ENCODE data around the gene RBMS3.

The RBMS3 gene

GRCh38 chr3:29619676-29620075 lies 338.8 kb downstream of the RBMS3 start:
- no peak overlapping the region for H3K27ac Mint-ChIP-seq
- H3K27me3 Mint-ChIP-seq, result no peaks in the 10 kb centered on the region
- H3K9me3 Mint-ChIP-seq (ENCODE audit: low read depth), result no peaks in the 10 kb centered on the region
- no peaks in the 10 kb centered on the region for H3K36me3 Mint-ChIP-seq
- H3K4me1 Mint-ChIP-seq (ENCODE audit: low read depth), result no peaks in the 10 kb centered on the region
- no peak overlapping the region for H3K4me3 Mint-ChIP-seq

- H3K27me3 Mint-ChIP-seq, result peaks cover 2% of the 10 kb centered on the region
- no peaks in the 10 kb centered on the region for H3K4me1 Mint-ChIP-seq (ENCODE audit: low read depth)
- no peak overlapping the region for H3K4me3 Mint-ChIP-seq
- H3K27ac Mint-ChIP-seq, result no peak overlapping the region
- no peaks in the 10 kb centered on the region for H3K36me3 Mint-ChIP-seq
- H3K9me3 Mint-ChIP-seq (ENCODE audit: low read depth), result no peaks in the 10 kb centered on the region
These were observed 346.6 kb downstream of the RBMS3 start for GRCh38 chr3:29627136-29628117.

- Mint-ChIP-seq H3K36me3 (no peaks in the 10 kb centered on the region), H3K9me3 (ENCODE audit: low read depth) (no peaks in the 10 kb centered on the region), H3K27ac (no peak overlapping the region), H3K4me3 (no peak overlapping the region), H3K4me1 (ENCODE audit: low read depth) (no peaks in the 10 kb centered on the region), H3K27me3 (peaks cover 2% of the 10 kb centered on the region)
These were observed 347.9 kb downstream of the RBMS3 start for GRCh38 chr3:29628795-29629194.

- Mint-ChIP-seq H3K36me3 (no peaks in the 10 kb centered on the region), H3K9me3 (ENCODE audit: low read depth) (no peaks in the 10 kb centered on the region), H3K4me3 (no peak overlapping the region), H3K4me1 (ENCODE audit: low read depth) (no peaks in the 10 kb centered on the region), H3K27ac (no peak overlapping the region), H3K27me3 (peaks cover 3% of the 10 kb centered on the region)
These were observed 355.0 kb downstream of the RBMS3 start for GRCh38 chr3:29635888-29636287.

- no peak overlapping the region for H3K4me3 Mint-ChIP-seq
- peaks cover 3% of the 10 kb centered on the region for H3K27me3 Mint-ChIP-seq
- H3K27ac Mint-ChIP-seq, result no peak overlapping the region
- no peaks in the 10 kb centered on the region for H3K4me1 Mint-ChIP-seq (ENCODE audit: low read depth)
- no peaks in the 10 kb centered on the region for H3K9me3 Mint-ChIP-seq (ENCODE audit: low read depth)
- no peaks in the 10 kb centered on the region for H3K36me3 Mint-ChIP-seq
These were observed 356.2 kb downstream of the RBMS3 start for GRCh38 chr3:29637068-29637467.

GRCh38 chr3:29639578-29640290 lies 358.9 kb downstream of the RBMS3 start:
- Mint-ChIP-seq H3K4me1 (ENCODE audit: low read depth) (no peaks in the 10 kb centered on the region), H3K27me3 (peaks cover 3% of the 10 kb centered on the region), H3K9me3 (ENCODE audit: low read depth) (no peaks in the 10 kb centered on the region), H3K36me3 (no peaks in the 10 kb centered on the region), H3K27ac (no peak overlapping the region), H3K4me3 (no peak overlapping the region)

- H3K4me3 Mint-ChIP-seq, result no peak overlapping the region
- peaks cover 3% of the 10 kb centered on the region for H3K27me3 Mint-ChIP-seq
- no peak overlapping the region for H3K27ac Mint-ChIP-seq
- H3K9me3 Mint-ChIP-seq (ENCODE audit: low read depth), result no peaks in the 10 kb centered on the region
- H3K36me3 Mint-ChIP-seq, result no peaks in the 10 kb centered on the region
- H3K4me1 Mint-ChIP-seq (ENCODE audit: low read depth), result no peaks in the 10 kb centered on the region
These were observed 361.6 kb downstream of the RBMS3 start for GRCh38 chr3:29642393-29643033.

GRCh38 chr3:29643034-29643425 lies 362.2 kb downstream of the RBMS3 start:
- Mint-ChIP-seq H3K36me3 (no peaks in the 10 kb centered on the region), H3K27ac (no peak overlapping the region), H3K4me3 (no peak overlapping the region), H3K27me3 (peaks cover 3% of the 10 kb centered on the region), H3K4me1 (ENCODE audit: low read depth) (no peaks in the 10 kb centered on the region), H3K9me3 (ENCODE audit: low read depth) (no peaks in the 10 kb centered on the region)

GRCh38 chr3:29644261-29644660 lies 363.4 kb downstream of the RBMS3 start:
- no peaks in the 10 kb centered on the region for H3K4me1 Mint-ChIP-seq (ENCODE audit: low read depth)
- H3K27ac Mint-ChIP-seq, result no peak overlapping the region
- H3K4me3 Mint-ChIP-seq, result no peak overlapping the region
- H3K36me3 Mint-ChIP-seq, result no peaks in the 10 kb centered on the region
- H3K27me3 Mint-ChIP-seq, result peaks cover 1% of the 10 kb centered on the region
- no peaks in the 10 kb centered on the region for H3K9me3 Mint-ChIP-seq (ENCODE audit: low read depth)

- peaks cover 1% of the 10 kb centered on the region for H3K27me3 Mint-ChIP-seq
- H3K27ac Mint-ChIP-seq, result no peak overlapping the region
- H3K9me3 Mint-ChIP-seq (ENCODE audit: low read depth), result no peaks in the 10 kb centered on the region
- no peak overlapping the region for H3K4me3 Mint-ChIP-seq
- no peaks in the 10 kb centered on the region for H3K36me3 Mint-ChIP-seq
- no peaks in the 10 kb centered on the region for H3K4me1 Mint-ChIP-seq (ENCODE audit: low read depth)
These were observed 364.2 kb downstream of the RBMS3 start for GRCh38 chr3:29644956-29645636.

GRCh38 chr3:29646043-29646442 lies 365.2 kb downstream of the RBMS3 start:
- Mint-ChIP-seq H3K4me3 (no peak overlapping the region), H3K9me3 (ENCODE audit: low read depth) (no peaks in the 10 kb centered on the region), H3K27me3 (peaks cover 1% of the 10 kb centered on the region), H3K36me3 (no peaks in the 10 kb centered on the region), H3K27ac (no peak overlapping the region), H3K4me1 (ENCODE audit: low read depth) (no peaks in the 10 kb centered on the region)

GRCh38 chr3:29649815-29650547 lies 369.1 kb downstream of the RBMS3 start:
- Mint-ChIP-seq H3K9me3 (ENCODE audit: low read depth) (no peaks in the 10 kb centered on the region), H3K4me1 (ENCODE audit: low read depth) (no peaks in the 10 kb centered on the region), H3K36me3 (no peaks in the 10 kb centered on the region), H3K27ac (no peak overlapping the region), H3K27me3 (peaks cover 4% of the 10 kb centered on the region), H3K4me3 (no peak overlapping the region)

GRCh38 chr3:29653680-29654079 lies 372.8 kb downstream of the RBMS3 start:
- Mint-ChIP-seq H3K4me1 (ENCODE audit: low read depth) (no peaks in the 10 kb centered on the region), H3K9me3 (ENCODE audit: low read depth) (no peaks in the 10 kb centered on the region)

More at GRCh38 chr3:29653680-29654079, 372.8 kb downstream of the RBMS3 start:
- no peaks in the 10 kb centered on the region for H3K36me3 Mint-ChIP-seq
- no peak overlapping the region for H3K4me3 Mint-ChIP-seq
- peaks cover 4% of the 10 kb centered on the region for H3K27me3 Mint-ChIP-seq
- no peak overlapping the region for H3K27ac Mint-ChIP-seq
